SK-N-SH treated with all-trans-retinoic acid at 6 μM for 48 hours (cell line): ENCODE results near the gene U2AF2.

Source experiments
- BACH2 ChIP-seq: fragments of 250-450 bp; sonication (Bioruptor Pico); IDR thresholded peaks from 2 replicates; pipeline ENCODE4 v1.9.0; 2021; ENCODE audit warnings: mild to moderate bottlenecking, borderline replicate concordance
- ESRRG ChIP-seq: fragments of 250-450 bp; sonication (Bioruptor Pico); IDR thresholded peaks from 2 replicates; pipeline ENCODE4 v1.6.1; 2021; ENCODE audit warnings: mild to moderate bottlenecking
- GLIS3 ChIP-seq: fragments of 250-450 bp; sonication (Bioruptor Pico); IDR thresholded peaks from 2 replicates; pipeline ENCODE4 v1.5.0; 2020; ENCODE audit warnings: mild to moderate bottlenecking, moderate library complexity
- SNAI2 ChIP-seq: fragments of 250-450 bp; sonication (Bioruptor Pico); IDR thresholded peaks from 2 replicates; pipeline ENCODE4 v1.5.0; 2020; ENCODE audit warnings: mild to moderate bottlenecking, moderate library complexity
- TSHZ2 ChIP-seq: fragments of 250-450 bp; sonication (Bioruptor Pico); IDR thresholded peaks from 2 replicates; pipeline ENCODE4 v1.5.0; 2020; ENCODE audit warnings: mild to moderate bottlenecking, moderate library complexity
- ZFP30 ChIP-seq: fragments of 450-650 bp; formaldehyde crosslinking; IDR thresholded peaks from 2 replicates; pipeline ENCODE4 v1.5.0; 2022; ENCODE audit warnings: mild to moderate bottlenecking, moderate library complexity
- TF ChIP-seq, protein P1 (sequence below): fragments of 250-450 bp; sonication (Bioruptor Pico); IDR thresholded peaks from 2 replicates; pipeline ENCODE4 v1.5.1; 2020; ENCODE audit warnings: low read depth, mild to moderate bottlenecking, moderate library complexity
- TF ChIP-seq, protein P2 (sequence below): fragments of 250-450 bp; sonication (Bioruptor Pico); IDR thresholded peaks from 2 replicates; pipeline ENCODE4 v1.8.0; 2020; ENCODE audit warnings: mild to moderate bottlenecking, moderate library complexity, borderline replicate concordance

DNA sequence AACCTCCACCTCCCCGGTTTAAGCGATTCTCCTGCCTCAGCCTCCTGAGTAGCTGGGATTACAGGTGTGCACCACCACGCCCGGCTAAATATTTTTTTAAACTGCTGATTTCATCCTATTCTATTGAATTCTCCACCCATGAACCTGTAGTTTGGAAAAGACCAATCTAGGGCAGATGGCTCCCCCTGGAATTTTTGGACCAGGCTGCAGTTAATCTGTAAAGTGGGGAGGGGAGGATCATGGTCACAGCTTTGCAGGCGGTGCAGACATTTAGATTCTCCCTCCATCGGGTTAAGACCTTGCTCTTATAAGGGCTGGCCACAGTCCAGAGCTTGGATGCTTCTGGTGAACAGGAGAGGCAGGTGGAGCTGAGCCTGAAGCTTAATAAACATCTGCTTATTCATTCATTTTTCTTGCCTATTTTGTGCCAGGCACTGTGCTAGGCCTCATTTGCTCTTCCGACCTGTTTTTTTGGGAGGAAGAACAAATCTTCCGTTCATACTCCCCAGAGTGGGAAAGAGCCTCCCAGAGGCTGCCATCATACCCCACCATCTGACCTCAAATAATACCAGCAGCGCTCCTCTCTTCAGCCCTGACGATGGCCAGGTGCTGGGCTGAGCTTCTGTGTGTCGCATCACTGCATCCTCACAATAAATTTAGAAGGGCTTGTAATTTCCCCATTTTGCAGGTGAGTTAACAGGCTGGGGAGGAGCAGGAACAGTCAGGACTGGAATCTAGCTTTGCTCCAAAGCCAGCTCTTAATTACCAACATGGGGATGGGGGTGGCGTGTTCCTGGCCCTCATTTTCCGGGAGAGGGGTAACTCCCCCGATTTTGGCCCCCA lies 7.7 kb upstream of the U2AF2 start:
- TF ChIP-seq ZFP30 (CRISPR knock-in tag) (no peak), GLIS3 (CRISPR knock-in tag) (no peak), ESRRG (CRISPR knock-in tag) (no peak), TSHZ2 (CRISPR knock-in tag) (no peak), SNAI2 (CRISPR knock-in tag) (no peak), BACH2 (CRISPR knock-in tag) (no peak)
- TF ChIP-seq, protein P1, sequence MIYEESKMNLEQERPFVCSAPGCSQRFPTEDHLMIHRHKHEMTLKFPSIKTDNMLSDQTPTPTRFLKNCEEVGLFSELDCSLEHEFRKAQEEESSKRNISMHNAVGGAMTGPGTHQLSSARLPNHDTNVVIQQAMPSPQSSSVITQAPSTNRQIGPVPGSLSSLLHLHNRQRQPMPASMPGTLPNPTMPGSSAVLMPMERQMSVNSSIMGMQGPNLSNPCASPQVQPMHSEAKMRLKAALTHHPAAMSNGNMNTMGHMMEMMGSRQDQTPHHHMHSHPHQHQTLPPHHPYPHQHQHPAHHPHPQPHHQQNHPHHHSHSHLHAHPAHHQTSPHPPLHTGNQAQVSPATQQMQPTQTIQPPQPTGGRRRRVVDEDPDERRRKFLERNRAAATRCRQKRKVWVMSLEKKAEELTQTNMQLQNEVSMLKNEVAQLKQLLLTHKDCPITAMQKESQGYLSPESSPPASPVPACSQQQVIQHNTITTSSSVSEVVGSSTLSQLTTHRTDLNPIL (CRISPR knock-in tag): no peak
- TF ChIP-seq, protein P2, sequence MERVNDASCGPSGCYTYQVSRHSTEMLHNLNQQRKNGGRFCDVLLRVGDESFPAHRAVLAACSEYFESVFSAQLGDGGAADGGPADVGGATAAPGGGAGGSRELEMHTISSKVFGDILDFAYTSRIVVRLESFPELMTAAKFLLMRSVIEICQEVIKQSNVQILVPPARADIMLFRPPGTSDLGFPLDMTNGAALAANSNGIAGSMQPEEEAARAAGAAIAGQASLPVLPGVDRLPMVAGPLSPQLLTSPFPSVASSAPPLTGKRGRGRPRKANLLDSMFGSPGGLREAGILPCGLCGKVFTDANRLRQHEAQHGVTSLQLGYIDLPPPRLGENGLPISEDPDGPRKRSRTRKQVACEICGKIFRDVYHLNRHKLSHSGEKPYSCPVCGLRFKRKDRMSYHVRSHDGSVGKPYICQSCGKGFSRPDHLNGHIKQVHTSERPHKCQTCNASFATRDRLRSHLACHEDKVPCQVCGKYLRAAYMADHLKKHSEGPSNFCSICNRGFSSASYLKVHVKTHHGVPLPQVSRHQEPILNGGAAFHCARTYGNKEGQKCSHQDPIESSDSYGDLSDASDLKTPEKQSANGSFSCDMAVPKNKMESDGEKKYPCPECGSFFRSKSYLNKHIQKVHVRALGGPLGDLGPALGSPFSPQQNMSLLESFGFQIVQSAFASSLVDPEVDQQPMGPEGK (CRISPR knock-in tag): no peak
